HEK293T (cell line): Measurements from ENCODE around the gene ZBTB9.

Source experiments
- ARNT ChIP-seq: fragments of 450-650 bp; IDR thresholded peaks from 2 replicates; pipeline ENCODE4 v1.6.1; 2017; ENCODE audit warnings: mild to moderate bottlenecking
- BHLHE40 ChIP-seq: fragments of 450-650 bp; IDR thresholded peaks from 2 replicates; pipeline ENCODE4 v1.6.1; 2016; ENCODE audit warnings: mild to moderate bottlenecking, moderate library complexity, borderline replicate concordance
- CTBP1 ChIP-seq: fragments of 450-650 bp; IDR thresholded peaks from 2 replicates; pipeline ENCODE4 v1.6.1; 2016; ENCODE audit warnings: borderline replicate concordance
- ELF4 ChIP-seq: fragments of 450-650 bp; IDR thresholded peaks from 2 replicates; pipeline ENCODE4 v1.6.1; 2017; ENCODE audit warnings: antibody characterized with exemption
- FOXA1 ChIP-seq: fragments of 450-650 bp; IDR thresholded peaks from 2 replicates; pipeline ENCODE4 v1.6.1; 2016; ENCODE audit warnings: mild to moderate bottlenecking
- FOXK2 ChIP-seq: fragments of 450-650 bp; IDR thresholded peaks from 2 replicates; pipeline ENCODE4 v1.6.1; 2016; ENCODE audit warnings: mild to moderate bottlenecking
- FOXM1 ChIP-seq: fragments of 450-650 bp; IDR thresholded peaks from 2 replicates; pipeline ENCODE4 v1.6.1; 2017; ENCODE audit warnings: mild to moderate bottlenecking, borderline replicate concordance
- LEF1 ChIP-seq: fragments of 450-650 bp; IDR thresholded peaks from 2 replicates; pipeline ENCODE4 v1.6.1; 2017; ENCODE audit warnings: mild to moderate bottlenecking, borderline replicate concordance
- NFRKB ChIP-seq: fragments of 450-650 bp; IDR thresholded peaks from 2 replicates; pipeline ENCODE4 v1.6.1; 2016; ENCODE audit warnings: mild to moderate bottlenecking, moderate library complexity
- SUZ12 ChIP-seq: fragments of 450-650 bp; IDR thresholded peaks from 2 replicates; pipeline ENCODE4 v1.6.1; 2016; ENCODE audit warnings: mild to moderate bottlenecking
- TARDBP ChIP-seq: fragments of 450-650 bp; IDR thresholded peaks from 2 replicates; pipeline ENCODE4 v1.6.1; 2016
- ZNF384 ChIP-seq: fragments of 450-650 bp; IDR thresholded peaks from 2 replicates; pipeline ENCODE4 v1.6.1; 2016
- TF ChIP-seq, protein P1 (sequence below): fragments of 450-650 bp; IDR thresholded peaks from 2 replicates; pipeline ENCODE4 v1.6.1; 2016

DNA sequence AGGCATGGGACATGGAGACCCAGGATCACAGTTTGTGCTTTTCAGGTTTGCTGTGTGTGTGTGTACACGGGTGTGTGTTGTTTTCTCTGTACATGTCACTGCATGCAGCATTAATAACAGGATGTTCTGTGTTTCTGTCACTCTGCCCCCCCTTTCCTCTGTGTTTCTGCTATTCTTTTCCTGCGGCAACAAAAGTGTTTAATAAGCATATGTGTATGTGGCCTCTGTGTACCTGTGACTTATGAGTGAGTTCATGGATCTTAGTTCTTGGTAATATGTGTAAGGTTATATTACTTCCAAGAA is 24.7 kb upstream of the ZBTB9 start:
- TF ChIP-seq FOXM1: no peak
- no peak for TF ChIP-seq LEF1
- TF ChIP-seq, protein P1, sequence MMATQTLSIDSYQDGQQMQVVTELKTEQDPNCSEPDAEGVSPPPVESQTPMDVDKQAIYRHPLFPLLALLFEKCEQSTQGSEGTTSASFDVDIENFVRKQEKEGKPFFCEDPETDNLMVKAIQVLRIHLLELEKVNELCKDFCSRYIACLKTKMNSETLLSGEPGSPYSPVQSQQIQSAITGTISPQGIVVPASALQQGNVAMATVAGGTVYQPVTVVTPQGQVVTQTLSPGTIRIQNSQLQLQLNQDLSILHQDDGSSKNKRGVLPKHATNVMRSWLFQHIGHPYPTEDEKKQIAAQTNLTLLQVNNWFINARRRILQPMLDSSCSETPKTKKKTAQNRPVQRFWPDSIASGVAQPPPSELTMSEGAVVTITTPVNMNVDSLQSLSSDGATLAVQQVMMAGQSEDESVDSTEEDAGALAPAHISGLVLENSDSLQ: no peak
- no peak for TF ChIP-seq FOXK2
- no peak for TF ChIP-seq NFRKB
- no peak for TF ChIP-seq TARDBP
- no peak for TF ChIP-seq CTBP1
- TF ChIP-seq ARNT: no peak
- TF ChIP-seq FOXA1: no peak
- no peak for TF ChIP-seq BHLHE40
- no peak for TF ChIP-seq ZNF384
- no peak for TF ChIP-seq SUZ12
- TF ChIP-seq ELF4: no peak
